Activated naive CD4-positive, alpha-beta T cell treated with anti-CD3 and anti-CD28 coated beads for 36 hours (primary cell): ENCODE results near the gene YWHAQ. TPM values are rescaled to one million over a fixed set of nuclear protein-coding genes. Genes with fewer than 3 reads are reported as not detected.

ENCODE experiments used
- CTCF ChIA-PET: fragments of 350-600 bp; sonication (Branson Sonifier 250); formaldehyde crosslinking; loops from one replicate; lab custom pipeline; 2021; ENCODE audit warnings: antibody characterized with exemption; lab: Charles Lee
- DNase-seq: peaks from one replicate; pipeline ENCODE4 v3.0.0-alpha.2; 2020
- H3K27ac Mint-ChIP-seq: one replicate; pipeline ENCODE4 v1.8.0; 2021; ENCODE audit warnings: mild to moderate bottlenecking, mixed read lengths
- H3K27me3 Mint-ChIP-seq: one replicate; pipeline ENCODE4 v1.8.0; 2021; ENCODE audit warnings: low read depth, mixed read lengths
- H3K36me3 Mint-ChIP-seq: one replicate; pipeline ENCODE4 v1.8.0; 2021; ENCODE audit warnings: low read depth, mixed read lengths
- H3K4me1 Mint-ChIP-seq: one replicate; pipeline ENCODE4 v1.8.0; 2021; ENCODE audit warnings: low read depth, mixed read lengths
- H3K4me3 Mint-ChIP-seq: one replicate; pipeline ENCODE4 v1.8.0; 2021; ENCODE audit warnings: mild to moderate bottlenecking, moderate library complexity, mixed read lengths
- H3K9me3 Mint-ChIP-seq: one replicate; pipeline ENCODE4 v1.8.0; 2021; ENCODE audit warnings: mixed read lengths
- intact Hi-C: fragments of 100-400 bp; cut with micrococcal nuclease; formaldehyde crosslinking; loops from one replicate; pipeline ENCODE4 v1.15.1; 2023
- total RNA-seq, 2 experiments: library from RNA; stranded (reverse); gene quantifications; one replicate each; pipeline ENCODE4 v1.2.3, GENCODE V29; 2021

Gene YWHAQ
- total RNA-seq, 2 experiments from 2014 or later: 248 to 261 TPM

DNA sequence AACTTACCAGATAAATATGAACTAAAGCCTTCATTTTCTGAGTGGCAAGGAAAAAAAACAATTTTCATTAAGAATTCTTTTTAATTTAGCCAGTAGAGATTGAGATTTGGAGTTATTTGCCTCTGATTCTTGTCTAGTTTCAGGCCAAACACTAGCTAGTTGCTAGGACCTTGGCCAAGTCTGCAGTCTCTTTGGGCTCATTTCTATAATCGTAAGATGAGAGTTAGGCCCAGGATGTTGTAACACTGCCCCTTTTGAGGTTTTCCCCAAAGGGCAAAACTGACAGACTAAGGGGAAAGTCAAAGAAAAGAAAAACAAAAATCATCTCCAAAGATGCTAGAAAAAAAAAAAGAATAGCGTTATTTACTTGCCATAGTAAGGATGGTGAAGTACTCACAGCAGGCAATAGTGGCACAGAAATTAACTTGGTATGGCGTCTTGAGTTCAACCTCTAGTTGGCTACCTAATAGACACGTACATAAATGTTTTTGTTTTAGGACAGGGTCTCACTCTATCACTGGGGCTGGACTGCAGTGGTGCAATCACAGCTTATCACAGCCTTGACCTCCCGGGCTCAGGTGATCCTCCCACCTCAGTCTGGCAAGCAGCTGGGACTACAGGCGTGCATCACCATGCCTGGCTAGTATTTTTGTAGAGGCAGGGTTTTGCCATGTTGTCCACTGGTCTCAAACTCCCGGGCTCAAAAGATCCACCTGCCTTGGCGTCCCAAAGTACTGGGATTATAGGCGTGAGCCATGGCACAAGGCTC is 52.1 kb downstream of the YWHAQ start:
- no peak overlapping the region for H3K27ac Mint-ChIP-seq
- intact Hi-C loops: no loop called here
- H3K27me3 Mint-ChIP-seq: no peaks in the 10 kb centered on the region
- H3K36me3 Mint-ChIP-seq: peaks cover 3% of the 10 kb centered on the region
- DNase-seq: no peak
- CTCF ChIA-PET: interaction anchor here (1.1 kb wide), 1 partner anchor 47 kb away, joined by 3 read pairs; no protein-coding TSS in a partner anchor
- no peaks in the 10 kb centered on the region for H3K9me3 Mint-ChIP-seq
- H3K4me3 Mint-ChIP-seq: no peak overlapping the region
- no peaks in the 10 kb centered on the region for H3K4me1 Mint-ChIP-seq

DNA sequence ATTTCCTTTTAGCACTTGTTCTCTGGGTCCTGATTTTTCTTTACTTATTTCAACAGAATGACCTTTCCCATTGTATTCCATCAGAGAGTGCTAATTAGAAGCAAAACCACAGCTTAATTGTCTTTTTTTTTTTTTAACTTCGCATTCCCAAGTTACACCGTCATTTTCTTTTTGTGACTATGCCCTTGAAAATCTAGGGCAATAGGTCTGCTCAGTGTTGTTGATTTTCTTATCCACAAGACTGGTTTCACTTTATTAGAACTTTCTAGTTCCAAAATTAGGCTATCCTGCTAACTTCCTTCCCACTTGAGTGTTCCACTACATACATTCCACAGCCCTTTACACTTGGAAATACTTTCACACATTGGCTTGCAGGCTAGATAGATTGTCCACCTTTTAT is 56.5 kb downstream of the YWHAQ start:
- no peak overlapping the region for H3K27ac Mint-ChIP-seq
- H3K36me3 Mint-ChIP-seq: no peaks in the 10 kb centered on the region
- intact Hi-C loops: no loop called here
- DNase-seq: no peak
- H3K9me3 Mint-ChIP-seq: no peaks in the 10 kb centered on the region
- CTCF ChIA-PET: interaction anchor here (0.7 kb wide), 2 partner anchors 13 to 269 kb away, joined by 3 read pairs; no protein-coding TSS in a partner anchor
- no peaks in the 10 kb centered on the region for H3K4me1 Mint-ChIP-seq
- no peak overlapping the region for H3K4me3 Mint-ChIP-seq
- no peaks in the 10 kb centered on the region for H3K27me3 Mint-ChIP-seq

DNA sequence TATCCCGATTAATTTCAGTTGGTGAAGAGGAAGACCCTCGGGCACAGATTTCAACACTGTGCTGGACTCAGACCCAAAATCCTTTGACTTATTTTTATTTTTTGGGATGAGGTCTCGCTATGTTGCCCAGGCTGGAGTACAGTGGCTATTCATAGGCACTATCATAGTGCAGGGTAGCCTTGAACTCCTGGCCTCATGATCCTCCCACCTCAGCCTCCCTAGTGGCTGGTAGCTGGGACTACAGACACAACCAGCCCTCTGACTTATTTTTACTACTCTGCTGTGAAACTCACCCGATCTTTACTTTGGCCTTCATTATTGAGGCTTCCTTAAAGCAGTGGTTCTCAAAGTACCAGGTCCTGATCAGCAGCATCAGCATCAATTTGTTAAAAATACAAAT is 57.0 kb downstream of the YWHAQ start:
- no peak for DNase-seq
- Mint-ChIP-seq H3K36me3 (no peaks in the 10 kb centered on the region), H3K4me1 (no peaks in the 10 kb centered on the region), H3K4me3 (no peak overlapping the region), H3K27me3 (no peaks in the 10 kb centered on the region), H3K27ac (no peak overlapping the region), H3K9me3 (no peaks in the 10 kb centered on the region)
- CTCF ChIA-PET: interaction anchor here (0.7 kb wide), 1 partner anchor 270 kb away, joined by 3 read pairs; no protein-coding TSS in a partner anchor
- intact Hi-C loops: no loop called here

DNA sequence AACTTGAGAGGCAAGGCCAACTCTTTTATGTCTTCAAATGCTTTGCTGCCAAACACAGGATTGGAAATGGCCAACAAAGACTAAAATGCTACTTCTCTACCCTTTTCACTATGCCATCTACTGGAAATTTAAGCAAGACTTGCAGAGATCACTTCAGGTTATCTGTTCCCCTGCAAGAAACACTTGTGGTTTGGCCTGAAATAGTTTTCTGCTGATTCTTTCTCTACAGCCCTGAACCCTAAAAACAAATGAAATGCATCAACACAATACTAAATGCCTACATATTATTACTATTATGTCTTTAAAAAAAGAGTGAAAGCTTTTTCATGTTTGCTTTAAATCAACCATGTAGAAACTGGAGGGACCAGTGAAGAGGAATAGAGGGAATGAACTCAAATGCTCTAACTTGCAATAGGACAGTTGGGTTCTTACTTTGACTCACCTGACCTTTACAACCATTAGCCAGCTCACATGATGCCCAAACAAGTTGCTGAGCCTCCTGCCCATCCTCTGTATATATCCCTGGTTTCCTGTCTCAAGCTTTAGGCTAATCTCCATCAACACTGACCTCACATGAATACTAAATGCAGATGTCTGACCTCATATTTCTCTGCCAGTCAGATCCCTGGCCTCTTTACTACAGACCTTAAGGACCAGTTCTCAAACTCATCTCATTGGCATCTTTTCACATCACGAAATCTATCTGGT is 57.6 kb downstream of the YWHAQ start:
- no peak overlapping the region for H3K27ac Mint-ChIP-seq
- no peaks in the 10 kb centered on the region for H3K4me1 Mint-ChIP-seq
- H3K9me3 Mint-ChIP-seq: no peaks in the 10 kb centered on the region
- CTCF ChIA-PET: no interaction called here
- H3K4me3 Mint-ChIP-seq: no peak overlapping the region
- no peaks in the 10 kb centered on the region for H3K27me3 Mint-ChIP-seq
- intact Hi-C loops: no loop called here
- no peak for DNase-seq
- H3K36me3 Mint-ChIP-seq: no peaks in the 10 kb centered on the region

DNA sequence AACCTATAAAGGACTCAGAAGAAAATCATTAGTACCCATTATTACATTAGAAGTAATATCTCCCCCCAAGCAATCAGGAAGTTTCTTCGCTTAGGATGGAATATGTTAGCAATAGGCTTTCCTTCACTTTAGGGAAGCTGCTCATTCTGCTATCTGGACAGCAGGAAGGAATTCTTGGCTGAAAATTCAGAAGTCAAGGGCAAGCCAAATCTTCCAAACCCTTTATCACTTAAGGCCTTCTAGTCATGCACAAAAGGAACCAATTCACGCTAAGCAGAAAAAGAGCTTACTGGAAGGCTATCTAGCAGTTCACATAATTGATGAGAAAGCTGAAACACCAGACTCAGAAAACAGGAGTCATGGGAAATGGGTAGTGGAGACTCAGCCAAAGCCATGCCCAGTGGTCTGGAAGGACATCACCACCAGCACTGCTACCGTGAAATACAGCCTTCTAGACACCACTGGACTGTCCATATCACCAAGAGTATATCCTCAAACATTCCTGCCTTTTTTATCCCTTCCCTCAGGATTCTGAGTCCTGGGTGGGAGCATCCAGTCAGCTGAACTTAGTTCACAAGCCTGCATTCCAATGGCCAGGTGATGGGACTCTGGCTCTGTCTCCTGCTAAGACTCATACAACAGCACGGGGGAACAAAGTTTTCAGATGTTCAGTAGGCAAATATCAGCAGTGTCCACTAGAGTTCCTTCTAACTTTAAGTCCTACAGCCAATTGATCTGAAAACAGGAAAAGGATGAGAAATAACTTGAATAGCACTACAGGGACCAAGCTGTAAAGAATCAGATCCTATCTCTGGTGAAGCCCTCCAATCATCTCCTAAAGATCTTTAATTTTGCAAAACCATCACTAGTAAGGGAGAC is 60.4 kb downstream of the YWHAQ start:
- Mint-ChIP-seq H3K27me3 (no peaks in the 10 kb centered on the region), H3K36me3 (no peaks in the 10 kb centered on the region), H3K4me1 (no peaks in the 10 kb centered on the region), H3K4me3 (no peak overlapping the region), H3K9me3 (no peaks in the 10 kb centered on the region), H3K27ac (no peak overlapping the region)
- intact Hi-C loops: no loop called here
- CTCF ChIA-PET: interaction anchor here (0.7 kb wide), 1 partner anchor 12 kb away, joined by 3 read pairs; no protein-coding TSS in a partner anchor
- no peak for DNase-seq

DNA sequence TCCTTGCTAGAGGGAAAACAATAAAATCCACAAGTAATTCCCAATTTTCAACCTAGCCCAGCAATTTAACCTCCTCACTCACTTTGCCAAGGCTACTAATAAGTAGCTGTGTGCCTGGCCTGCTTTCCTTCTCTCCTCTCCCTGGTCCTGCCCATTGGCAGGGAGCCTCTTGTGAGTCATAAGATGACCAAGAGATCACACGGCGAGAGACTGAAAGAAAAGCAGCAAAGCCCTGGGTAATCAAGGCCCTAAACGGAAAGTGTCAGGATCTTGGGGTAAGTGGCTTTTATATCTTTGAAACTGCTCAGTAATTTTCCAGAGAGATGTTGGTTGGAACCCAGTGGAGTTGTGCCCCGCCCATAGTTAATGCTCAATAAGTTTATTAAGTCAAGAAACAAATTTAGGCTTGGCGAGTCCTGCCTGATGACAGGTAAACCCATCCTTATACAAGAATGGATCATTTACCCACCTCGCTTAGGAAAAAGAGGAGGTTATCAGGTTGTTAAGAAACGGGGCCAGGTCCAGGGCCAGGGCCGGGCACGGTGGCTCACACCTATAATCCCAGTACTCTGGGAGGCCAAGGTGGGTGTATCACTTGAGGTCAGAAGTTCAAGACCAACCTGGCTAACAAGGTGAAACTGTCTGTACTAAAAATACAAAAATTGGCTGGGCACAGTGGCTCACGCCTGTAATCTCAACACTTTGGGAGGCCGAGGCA is 65.2 kb downstream of the YWHAQ start:
- Mint-ChIP-seq H3K36me3 (no peaks in the 10 kb centered on the region), H3K27me3 (no peaks in the 10 kb centered on the region), H3K9me3 (no peaks in the 10 kb centered on the region), H3K4me1 (no peaks in the 10 kb centered on the region), H3K27ac (no peak overlapping the region), H3K4me3 (no peak overlapping the region)
- no peak for DNase-seq
- intact Hi-C loops: no loop called here
- CTCF ChIA-PET: interaction anchor here (0.7 kb wide), 1 partner anchor 234 kb away, joined by 3 read pairs; no protein-coding TSS in a partner anchor

DNA sequence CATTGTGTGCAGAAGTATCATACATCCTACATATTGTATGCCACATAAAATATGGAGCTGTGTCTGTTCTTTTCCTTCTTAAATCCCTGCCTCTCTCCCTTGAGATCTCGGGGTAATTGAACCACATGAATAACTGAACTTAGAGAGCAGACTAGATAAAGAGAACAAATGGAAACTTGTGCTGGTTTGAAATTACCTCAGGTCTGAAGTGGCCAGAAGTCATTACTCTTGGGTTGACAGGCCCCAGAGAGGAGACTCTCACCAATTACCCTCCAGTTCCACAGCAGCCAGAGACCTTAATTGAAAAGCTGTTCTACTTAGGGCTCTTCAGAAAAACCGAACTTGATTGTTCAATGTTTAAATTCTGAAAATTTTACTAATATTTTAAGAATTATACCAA is 70.2 kb downstream of the YWHAQ start:
- no peaks in the 10 kb centered on the region for H3K36me3 Mint-ChIP-seq
- intact Hi-C loops: no loop called here
- CTCF ChIA-PET: no interaction called here

DNA sequence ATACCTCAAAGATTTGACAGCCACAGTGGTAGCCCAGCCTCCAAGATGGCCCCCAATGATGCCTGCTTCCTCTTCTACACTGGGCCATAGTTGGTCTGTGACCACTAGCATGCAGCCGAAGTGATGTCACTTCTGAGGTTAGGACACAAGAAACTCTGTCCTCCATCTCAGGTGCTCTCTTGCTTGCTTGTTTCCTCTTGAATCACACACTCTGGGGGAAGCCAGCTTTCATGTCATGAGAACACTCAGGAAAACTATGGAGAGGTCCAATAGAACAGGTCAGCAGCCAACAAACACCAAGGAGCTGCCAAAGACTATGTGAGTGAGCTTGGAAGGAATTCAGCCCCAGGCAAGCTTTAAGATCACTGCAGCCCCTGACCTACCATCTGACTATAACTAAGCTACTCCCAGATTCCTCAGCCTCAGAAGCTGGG is 71.8 kb downstream of the YWHAQ start:
- Mint-ChIP-seq H3K4me1 (peaks cover 21% of the 10 kb centered on the region), H3K9me3 (no peaks in the 10 kb centered on the region), H3K27me3 (no peaks in the 10 kb centered on the region), H3K27ac (no peak overlapping the region), H3K4me3 (no peak overlapping the region), H3K36me3 (no peaks in the 10 kb centered on the region)
- no peak for DNase-seq
- CTCF ChIA-PET: interaction anchor here (1.6 kb wide), 1 partner anchor 11 kb away, joined by 3 read pairs; no protein-coding TSS in a partner anchor
- intact Hi-C loops: loop anchor here (10.0 kb wide), 4 partner anchors 354 to 1096 kb away; partner anchors contain the start of genes ASAP2 and HPCAL1

More for the DNA sequence above, 70.2 kb downstream of the YWHAQ start:
- Mint-ChIP-seq H3K4me3 (no peak overlapping the region), H3K27me3 (no peaks in the 10 kb centered on the region), H3K27ac (no peak overlapping the region), H3K9me3 (no peaks in the 10 kb centered on the region), H3K4me1 (peaks cover 12% of the 10 kb centered on the region)
- no peak for DNase-seq

DNA sequence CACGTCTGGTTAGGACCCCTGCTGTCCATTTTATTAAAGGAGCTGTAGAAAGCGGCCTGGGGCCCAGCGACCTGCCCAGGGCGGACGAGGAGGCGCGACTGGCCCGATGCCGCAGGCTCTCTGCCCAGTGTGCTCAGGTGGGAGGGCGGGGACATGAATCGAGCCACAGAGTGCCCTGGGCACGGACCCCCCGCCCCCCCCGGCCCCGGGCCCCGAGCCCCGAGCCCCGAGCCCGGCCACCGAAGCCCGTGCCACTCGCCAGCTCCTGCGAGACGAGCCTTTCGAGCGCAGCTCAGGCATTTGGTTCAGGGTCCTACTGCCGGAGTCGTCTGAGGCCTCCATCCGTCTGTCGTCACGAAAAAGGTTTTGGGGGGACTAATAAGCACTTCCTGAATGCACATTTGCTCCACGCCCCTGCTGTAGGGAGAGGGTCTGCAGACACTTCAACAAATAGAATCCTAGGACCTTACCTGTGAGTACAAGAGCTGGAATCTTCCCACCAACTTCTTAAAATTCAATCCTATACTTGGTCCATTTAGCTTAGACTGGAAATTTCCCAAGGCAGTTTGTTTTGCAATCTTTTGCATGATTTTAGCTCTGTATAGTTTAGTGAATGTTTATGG is 74.6 kb downstream of the YWHAQ start:
- Mint-ChIP-seq H3K27ac (peak overlapping the region; percentile 96), H3K9me3 (no peaks in the 10 kb centered on the region), H3K27me3 (no peaks in the 10 kb centered on the region), H3K36me3 (no peaks in the 10 kb centered on the region), H3K4me1 (peaks cover 43% of the 10 kb centered on the region), H3K4me3 (peak overlapping the region; percentile 98)
- intact Hi-C loops: loop anchor here (1.0 to 10.0 kb wide), 5 partner anchors 147 to 1099 kb away; partner anchors contain the start of genes ASAP2 and HPCAL1
- CTCF ChIA-PET: interaction anchor here (0.7 to 2.0 kb wide), 8 partner anchors 10 to 439 kb away, joined by 3 to 9 read pairs (median 4); no protein-coding TSS in a partner anchor
- DNase-seq: peak; percentile 27

DNA sequence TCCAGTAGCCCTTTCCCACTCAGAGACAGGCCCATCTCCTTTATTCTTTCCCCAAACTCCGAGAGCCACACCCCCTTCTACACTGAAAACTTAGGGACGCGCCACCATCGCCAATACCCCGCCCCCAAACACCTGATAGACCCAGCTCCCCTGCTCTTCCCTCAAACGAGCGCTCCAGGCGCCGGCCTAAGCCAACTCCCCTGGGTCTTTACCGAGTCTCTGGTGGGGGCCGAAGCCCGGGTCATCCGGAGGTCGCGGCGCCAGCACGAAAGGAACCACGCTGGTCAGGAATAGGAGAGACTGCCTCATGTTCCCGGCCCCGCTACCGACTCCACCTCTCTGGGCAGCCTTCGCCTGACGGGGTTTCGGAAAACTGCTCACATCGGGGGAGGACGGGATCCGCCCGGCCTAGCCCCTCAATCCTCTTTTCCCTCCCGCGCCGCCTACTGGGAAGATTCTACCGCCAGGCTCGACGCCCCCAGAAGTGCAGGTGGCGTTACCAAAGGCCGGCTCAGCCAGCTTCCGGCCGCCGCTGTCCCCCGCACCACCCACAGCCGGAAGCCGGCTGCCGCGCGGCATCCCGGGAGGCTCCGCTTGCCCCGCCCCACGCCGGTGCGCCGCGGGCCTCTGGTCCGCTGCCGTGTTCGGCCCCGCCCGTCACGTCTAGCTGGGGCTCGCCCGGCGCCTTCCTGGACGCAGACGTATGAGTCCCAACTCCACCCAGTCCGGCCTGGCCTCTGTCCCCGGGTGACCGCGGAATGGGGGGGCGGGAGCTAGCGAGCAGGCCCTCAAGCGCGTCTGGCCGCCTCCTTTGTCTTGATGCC is 75.3 kb downstream of the YWHAQ start, which contains the start of gene ADAM17:
ADAM17 (minus strand) TSS at position 534 of the 824 bp plus-strand sequence; CDS start at position 309, 225 bp downstream.
- intact Hi-C loops: loop anchor here (1.0 to 10.0 kb wide), 11 partner anchors 62 to 1099 kb away; partner anchors contain the start of genes ASAP2, CPSF3, HPCAL1 and ITGB1BP1
- H3K27me3 Mint-ChIP-seq: no peaks in the 10 kb centered on the region
- peak within 1 kb of the TSS; percentile 98 for H3K4me3 Mint-ChIP-seq
- CTCF ChIA-PET: interaction anchor here (0.6 to 2.0 kb wide), 12 partner anchors 10 to 440 kb away, joined by 3 to 9 read pairs (median 3); no protein-coding TSS in a partner anchor
- H3K27ac Mint-ChIP-seq: peak within 1 kb of the TSS; percentile 96
- peak; percentile 88 for DNase-seq
- H3K36me3 Mint-ChIP-seq: no peaks in the 10 kb centered on the region
- H3K4me1 Mint-ChIP-seq: peaks cover 46% of the 10 kb centered on the region
- H3K9me3 Mint-ChIP-seq: no peaks in the 10 kb centered on the region
